Ishikawa (cell line): ENCODE data around the gene BBS7.

Experiments
- CEBPB ChIP-seq: IDR thresholded peaks from 2 replicates; pipeline ENCODE4 v1.6.1; 2012
- CREB1 ChIP-seq: IDR thresholded peaks from 2 replicates; pipeline ENCODE4 v1.6.1; 2012; ENCODE audit warnings: low read depth
- EP300 ChIP-seq: IDR thresholded peaks from 2 replicates; pipeline ENCODE4 v1.6.1; 2012; ENCODE audit warnings: borderline replicate concordance
- FOXM1 ChIP-seq: IDR thresholded peaks from 2 replicates; pipeline ENCODE4 v1.6.1; 2012; ENCODE audit warnings: low read depth, borderline replicate concordance
- MAX ChIP-seq: IDR thresholded peaks from 2 replicates; pipeline ENCODE4 v1.6.1; 2012
- NFIC ChIP-seq: IDR thresholded peaks from 2 replicates; pipeline ENCODE4 v1.6.1; 2012
- RAD21 ChIP-seq: IDR thresholded peaks from 2 replicates; pipeline ENCODE4 v1.6.1; 2012; ENCODE audit warnings: low read depth
- REST ChIP-seq: IDR thresholded peaks from 2 replicates; pipeline ENCODE4 v1.6.1; 2012; ENCODE audit warnings: low read depth, mild to moderate bottlenecking
- TAF1 ChIP-seq: IDR thresholded peaks from 2 replicates; pipeline ENCODE4 v1.6.1; 2012; ENCODE audit warnings: low read depth, mild to moderate bottlenecking
- TCF12 ChIP-seq: IDR thresholded peaks from 2 replicates; pipeline ENCODE4 v1.6.1; 2012; ENCODE audit warnings: low read depth
- TEAD4 ChIP-seq: IDR thresholded peaks from 2 replicates; pipeline ENCODE4 v1.6.1; 2012
- USF1 ChIP-seq: IDR thresholded peaks from 2 replicates; pipeline ENCODE4 v1.6.1; 2012
- YY1 ChIP-seq: IDR thresholded peaks from 2 replicates; pipeline ENCODE4 v1.6.1; 2012; ENCODE audit warnings: low read depth
- ZBTB7A ChIP-seq: IDR thresholded peaks from 2 replicates; pipeline ENCODE4 v1.6.1; 2012; ENCODE audit warnings: low read depth

GRCh38 chr4:121869841-121870822, at the start of gene BBS7:
- TF ChIP-seq RAD21, result no peak
- TF ChIP-seq CEBPB, result no peak
- TF ChIP-seq TAF1, result peak; percentile 80
- peak; percentile 78 for TF ChIP-seq CREB1
- TF ChIP-seq ZBTB7A, result 0 out of 2 replicates have a peak, but pooled peaks have one; percentile 45
- TF ChIP-seq FOXM1, result 0 out of 2 replicates have a peak, but pooled peaks have one; percentile 20
- TF ChIP-seq REST, result peak; percentile 20; the same call in 1 of the 2 replicates
- TF ChIP-seq NFIC, result no peak
- TF ChIP-seq USF1, result no peak
- peak; percentile 79 for TF ChIP-seq MAX
- TF ChIP-seq YY1, result 0 out of 2 replicates have a peak, but pooled peaks have one; percentile 30
- TF ChIP-seq EP300, result no peak
- peak; percentile 36 for TF ChIP-seq TCF12
- TF ChIP-seq TEAD4, result 0 out of 2 replicates have a peak, but pooled peaks have one; percentile 15
